Activated CD8-positive, alpha-beta T cell treated with anti-CD3 and anti-CD28 coated beads for 36 hours (primary cell): ENCODE data around the gene KEAP1. TPM values are rescaled to one million over a fixed set of nuclear protein-coding genes. Genes with fewer than 3 reads are reported as not detected.
A peak's percentile ranks its signal among the peaks of the same experiment; 100 is the strongest.

Experiments
- ATAC-seq: fragments of 200-7000 bp; cut with Tn5 transposase; one replicate; pipeline ENCODE4 v1.10.0; 2021; ENCODE audit warnings: mild to moderate bottlenecking, moderate library complexity
- CTCF ChIA-PET: fragments of 350-600 bp; sonication (Branson Sonifier 250); formaldehyde crosslinking; loops from one replicate; lab custom pipeline; 2021; ENCODE audit warnings: antibody characterized with exemption; lab: Charles Lee
- POLR2A ChIA-PET: fragments of 350-600 bp; sonication (Branson Sonifier 250); formaldehyde crosslinking; loops from one replicate; lab custom pipeline; 2021; ENCODE audit warnings: antibody characterized with exemption; lab: Charles Lee
- DNase-seq: peaks from one replicate; pipeline ENCODE4 v3.0.0-alpha.2; 2020
- H3K27ac Mint-ChIP-seq: one replicate; pipeline ENCODE4 v1.8.0; 2021; ENCODE audit warnings: mild to moderate bottlenecking, mixed read lengths
- H3K27me3 Mint-ChIP-seq: one replicate; pipeline ENCODE4 v1.8.0; 2021; ENCODE audit warnings: mixed read lengths
- H3K36me3 Mint-ChIP-seq: one replicate; pipeline ENCODE4 v1.8.0; 2021; ENCODE audit warnings: low read depth, mixed read lengths
- H3K4me1 Mint-ChIP-seq: one replicate; pipeline ENCODE4 v1.8.0; 2021; ENCODE audit warnings: low read depth, mixed read lengths
- H3K4me3 Mint-ChIP-seq: one replicate; pipeline ENCODE4 v1.8.0; 2021; ENCODE audit warnings: mild to moderate bottlenecking, moderate library complexity, mixed read lengths
- H3K9me3 Mint-ChIP-seq: one replicate; pipeline ENCODE4 v1.8.0; 2021; ENCODE audit warnings: mixed read lengths
- CTCF ChIP-seq: fragments of 200-600 bp; IDR thresholded peaks from one replicate; pipeline ENCODE4 v1.8.0; 2022; ENCODE audit warnings: antibody characterized with exemption, mild to moderate bottlenecking
- intact Hi-C: fragments of 100-400 bp; cut with micrococcal nuclease; formaldehyde crosslinking; loops from one replicate; pipeline ENCODE4 v1.10.0; 2022
- total RNA-seq, 2 experiments: library from RNA; stranded (reverse); gene quantifications; one replicate each; pipeline ENCODE4 v1.2.3, GENCODE V29; 2021

Gene KEAP1
- total RNA-seq, 2 experiments from 2014 or later: 44.7 to 55.0 TPM

GRCh38 chr19:10497371-10497770 is 5.8 kb downstream of the KEAP1 start:
- Mint-ChIP-seq H3K9me3 (no peaks in the 10 kb centered on the region), H3K36me3 (peaks cover 31% of the 10 kb centered on the region), H3K27me3 (no peaks in the 10 kb centered on the region), H3K27ac (peak overlapping the region; percentile 55), H3K4me3 (no peak overlapping the region), H3K4me1 (peaks cover 27% of the 10 kb centered on the region)
- ChIA-PET CTCF (interaction anchor here (2.9 kb wide), 1 partner anchor 14 kb away, joined by 9 read pairs; no protein-coding TSS in a partner anchor), POLR2A (no interaction called here)
- no peak for TF ChIP-seq CTCF
- DNase-seq: no peak
- intact Hi-C loops: no loop called here
- no peak for ATAC-seq

GRCh38 chr19:10491472-10492047 is 11.6 kb downstream of the KEAP1 start:
- ChIA-PET POLR2A (interaction anchor here (0.6 to 0.9 kb wide), 3 partner anchors 59 to 159 kb away, joined by 3 read pairs; no protein-coding TSS in a partner anchor), CTCF (interaction anchor here (0.7 to 3.2 kb wide), 9 partner anchors 8 to 89 kb away, joined by 3 to 11 read pairs (median 4); no protein-coding TSS in a partner anchor)
- intact Hi-C loops: no loop called here
- Mint-ChIP-seq H3K27me3 (no peaks in the 10 kb centered on the region), H3K9me3 (no peaks in the 10 kb centered on the region), H3K4me1 (peaks cover 10% of the 10 kb centered on the region), H3K4me3 (no peak overlapping the region), H3K27ac (no peak overlapping the region), H3K36me3 (peaks cover 33% of the 10 kb centered on the region)
- TF ChIP-seq CTCF: no peak
- DNase-seq: no peak
- ATAC-seq: no peak

- peaks cover 7% of the 10 kb centered on the region for H3K4me1 Mint-ChIP-seq
- TF ChIP-seq CTCF: no peak
- ATAC-seq (no peak), DNase-seq (no peak)
- H3K27me3 Mint-ChIP-seq: no peaks in the 10 kb centered on the region
- H3K36me3 Mint-ChIP-seq: peaks cover 32% of the 10 kb centered on the region
- POLR2A ChIA-PET: no interaction called here
- no peak overlapping the region for H3K4me3 Mint-ChIP-seq
- H3K27ac Mint-ChIP-seq: no peak overlapping the region
- CTCF ChIA-PET: no interaction called here
- intact Hi-C loops: no loop called here
- no peaks in the 10 kb centered on the region for H3K9me3 Mint-ChIP-seq
Observed at GRCh38 chr19:10486551-10486950, 16.6 kb downstream of the KEAP1 start.

- Mint-ChIP-seq H3K4me3 (peak overlapping the region; percentile 44), H3K4me1 (peaks cover 9% of the 10 kb centered on the region), H3K27me3 (no peaks in the 10 kb centered on the region), H3K9me3 (no peaks in the 10 kb centered on the region), H3K27ac (no peak overlapping the region), H3K36me3 (no peaks in the 10 kb centered on the region)
- intact Hi-C loops: loop anchor here (10.0 kb wide), 1 partner anchor 74 kb away; the partner anchor contains the start of gene CDC37
- peak; percentile 97 for ATAC-seq
- CTCF ChIA-PET: interaction anchor here (0.6 to 2.8 kb wide), 33 partner anchors 10 to 241 kb away, joined by 3 to 14 read pairs (median 3); partner anchors contain the start of gene CDC37
- POLR2A ChIA-PET: interaction anchor here (0.7 to 1.0 kb wide), 3 partner anchors 46 to 74 kb away, joined by 3 to 4 read pairs (median 3); no protein-coding TSS in a partner anchor
- peak; percentile 95 for DNase-seq
- TF ChIP-seq CTCF: peak; percentile 92
Observed at GRCh38 chr19:10478903-10479384, 24.2 kb downstream of the KEAP1 start.

- intact Hi-C loops: loop anchor here (10.0 kb wide), 1 partner anchor 74 kb away; the partner anchor contains the start of gene CDC37
- Mint-ChIP-seq H3K27me3 (no peaks in the 10 kb centered on the region), H3K27ac (no peak overlapping the region), H3K36me3 (no peaks in the 10 kb centered on the region), H3K4me1 (peaks cover 9% of the 10 kb centered on the region), H3K4me3 (no peak overlapping the region), H3K9me3 (no peaks in the 10 kb centered on the region)
- ATAC-seq (no peak), DNase-seq (no peak)
- no peak for TF ChIP-seq CTCF
- CTCF ChIA-PET: interaction anchor here (0.6 to 2.8 kb wide), 25 partner anchors 10 to 241 kb away, joined by 3 to 14 read pairs (median 4); partner anchors contain the start of gene CDC37
- POLR2A ChIA-PET: interaction anchor here (0.7 to 1.0 kb wide), 3 partner anchors 45 to 74 kb away, joined by 3 to 4 read pairs (median 3); no protein-coding TSS in a partner anchor
Observed at GRCh38 chr19:10478476-10478875, 24.7 kb downstream of the KEAP1 start.
